NK-92 (cell line): ENCODE data around the gene TXK.

Source experiments
- DNase-seq: peaks from one replicate; lab custom pipeline; 2025; ENCODE audit not compliant: unreplicated experiment; lab: John Stamatoyannopoulos, UW

The TXK gene

GRCh38 chr4:48025005-48025404 lies 109.0 kb downstream of the TXK start:
- no peak for DNase-seq

DNA sequence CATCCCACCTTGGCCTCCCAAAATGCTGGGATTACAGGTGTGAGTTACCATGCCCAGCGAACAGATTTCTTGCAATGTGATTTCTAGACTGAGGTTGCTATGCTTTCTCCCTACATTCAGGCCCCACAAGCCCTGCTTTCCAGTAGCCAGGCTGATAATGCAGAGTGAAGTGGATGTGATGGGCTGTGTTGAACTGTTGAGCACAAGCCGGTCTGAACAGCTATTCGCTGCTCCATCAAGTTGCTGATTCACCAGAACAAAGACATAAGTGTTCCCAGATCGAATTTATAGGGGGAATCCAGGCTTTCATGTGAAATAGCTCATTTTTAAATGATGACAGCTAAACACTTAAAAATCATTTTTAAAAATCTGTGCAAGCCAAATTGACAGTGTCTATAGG lies 109.5 kb downstream of the TXK start:
- no peak for DNase-seq

DNA sequence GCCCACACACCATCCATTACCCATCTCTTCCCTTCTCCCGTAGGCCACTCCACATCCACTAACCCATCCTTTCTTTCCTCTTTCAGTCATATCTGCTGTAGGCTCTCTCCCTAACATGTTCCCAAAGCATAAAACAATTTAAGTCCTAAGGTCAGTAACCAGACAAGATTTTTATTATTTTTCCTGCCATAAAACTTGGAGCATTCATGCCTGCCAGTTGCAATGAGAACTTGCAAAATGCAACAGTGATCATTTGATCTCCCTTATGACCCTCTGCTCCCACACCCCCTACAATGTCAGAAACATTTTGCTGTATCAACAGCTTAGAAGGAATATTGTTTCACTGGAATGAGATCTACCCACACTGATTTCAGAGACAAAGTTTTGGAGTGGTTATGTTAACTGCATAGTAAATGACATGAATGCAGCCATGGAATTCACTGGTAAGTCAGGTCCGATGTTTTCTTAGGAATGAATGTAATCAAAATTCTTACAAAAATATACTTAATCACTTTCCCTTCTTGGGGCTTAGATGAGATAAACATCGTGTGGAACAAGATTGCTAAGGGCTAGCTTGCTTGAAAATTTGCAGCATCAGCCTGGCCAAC lies 111.8 kb downstream of the TXK start:
- no peak for DNase-seq

- no peak for DNase-seq
These were observed 113.0 kb downstream of the TXK start for GRCh38 chr4:48021100-48021499.

DNA sequence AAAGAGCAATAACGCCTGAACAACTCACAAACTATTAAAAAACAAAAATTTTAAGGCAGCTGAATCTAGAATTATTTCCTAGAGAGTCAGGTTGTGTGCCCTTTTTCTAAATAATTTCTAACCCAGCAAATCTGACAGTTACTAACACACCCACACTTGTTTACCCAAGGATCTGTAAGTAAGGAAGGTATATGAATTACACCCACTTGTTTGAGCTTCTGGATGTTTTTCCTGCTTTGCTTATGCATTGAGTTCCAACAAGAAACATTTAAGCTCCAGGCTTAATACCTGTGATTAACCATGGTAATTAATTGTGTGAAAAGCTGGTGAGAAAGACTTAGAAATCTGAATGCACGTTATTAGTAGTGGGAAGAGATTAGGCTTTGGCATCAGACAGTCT lies 115.9 kb downstream of the TXK start:
- no peak for DNase-seq

GRCh38 chr4:48017108-48017571 lies 116.9 kb downstream of the TXK start:
- no peak for DNase-seq
